NCI-H446 (cell line): ENCODE data around the gene DCAF8L2.
"Not testable (repeated sequence)": the region's sequence is repeated elsewhere in the genome, so short reads cannot be mapped to it uniquely, and the experiment has no call there.

Experiments used
- DNase-seq, 2 experiments: peaks; one replicate each; lab custom pipeline; 2025; lab: John Stamatoyannopoulos, UW

DCAF8L2 gene

DNA sequence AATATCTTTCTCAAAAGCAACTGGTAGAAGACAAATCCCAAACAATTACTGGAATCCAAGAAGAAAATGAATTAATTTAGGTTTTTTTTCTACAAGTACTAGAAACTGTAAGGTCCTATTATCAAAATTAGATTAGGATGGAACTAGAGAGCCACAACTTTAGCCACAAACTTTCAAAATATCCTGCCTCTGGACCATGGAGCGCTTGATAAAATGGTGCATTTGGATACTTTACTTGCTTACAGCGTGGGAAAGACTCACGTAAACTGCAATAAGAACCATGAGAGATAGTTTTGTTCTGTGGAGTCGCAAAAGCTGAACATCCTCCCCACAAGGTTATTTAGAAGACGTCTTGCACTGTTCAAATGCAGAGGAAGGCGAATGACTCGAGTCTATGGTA lies at the start of gene DCAF8L2:
TSS of gene DCAF8L2 (plus strand) at position 301 of the 400 bp plus-strand sequence. CDS start 156,552 bp downstream, outside the sequence.
- no peak for DNase-seq

DNA sequence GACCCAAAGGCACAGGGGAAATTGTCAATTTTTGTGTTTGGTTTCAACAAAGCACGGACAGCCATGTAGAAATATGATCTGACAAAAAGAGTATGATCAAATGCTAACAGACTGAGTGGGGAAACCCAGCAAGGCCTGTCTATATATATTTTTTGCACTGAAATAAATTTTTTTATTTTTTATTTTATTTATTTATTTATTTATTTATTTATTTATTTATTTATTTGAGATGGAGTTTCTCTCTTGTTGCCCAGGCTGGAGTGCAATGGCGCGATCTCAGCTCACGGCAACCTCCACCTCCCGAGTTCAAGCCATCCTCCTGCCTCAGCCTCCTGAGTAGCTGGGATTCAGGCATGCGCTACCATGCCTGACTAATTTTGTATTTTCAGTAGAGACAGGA lies 49.0 kb upstream of the DCAF8L2 start:
- not testable (repeated sequence) for DNase-seq

DNA sequence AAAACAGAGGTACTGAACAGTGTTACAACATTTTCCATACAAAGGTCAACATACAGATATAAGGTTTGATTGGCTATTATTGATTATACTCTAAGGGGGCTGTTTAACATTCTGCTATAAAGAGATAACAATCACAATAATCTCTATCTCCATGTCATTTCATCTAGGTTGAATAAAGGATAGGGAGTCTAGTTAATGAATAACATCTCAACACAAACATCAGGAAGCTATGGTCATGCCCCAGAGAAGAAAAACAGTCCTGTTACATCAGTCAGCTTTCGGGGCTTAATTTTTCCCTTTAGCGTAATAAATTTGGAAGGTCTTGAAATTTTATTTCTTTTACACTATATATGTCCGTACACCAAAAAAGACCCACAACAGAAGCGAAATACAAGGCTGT lies 41.5 kb upstream of the DCAF8L2 start:
- DNase-seq, result no peak

DNA sequence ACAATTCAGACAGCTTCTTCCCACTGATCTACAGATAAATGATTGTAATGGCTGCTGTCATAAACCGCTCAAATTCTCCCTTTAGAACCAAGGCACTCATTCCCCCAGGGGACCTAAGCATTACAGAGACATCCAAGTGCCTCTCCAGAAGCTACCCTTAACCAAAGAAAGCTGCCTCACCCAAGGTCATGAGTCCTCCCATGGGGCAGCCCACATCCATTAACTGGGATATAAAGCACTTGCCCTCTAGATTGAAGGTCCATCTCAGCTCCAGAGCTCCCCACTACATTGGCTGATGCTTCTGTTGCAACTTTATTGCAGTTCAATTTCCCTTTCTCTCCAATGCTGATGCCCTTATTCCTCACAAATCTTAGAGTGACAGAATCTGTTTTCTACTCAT lies 40.5 kb upstream of the DCAF8L2 start:
- no peak for DNase-seq

DNA sequence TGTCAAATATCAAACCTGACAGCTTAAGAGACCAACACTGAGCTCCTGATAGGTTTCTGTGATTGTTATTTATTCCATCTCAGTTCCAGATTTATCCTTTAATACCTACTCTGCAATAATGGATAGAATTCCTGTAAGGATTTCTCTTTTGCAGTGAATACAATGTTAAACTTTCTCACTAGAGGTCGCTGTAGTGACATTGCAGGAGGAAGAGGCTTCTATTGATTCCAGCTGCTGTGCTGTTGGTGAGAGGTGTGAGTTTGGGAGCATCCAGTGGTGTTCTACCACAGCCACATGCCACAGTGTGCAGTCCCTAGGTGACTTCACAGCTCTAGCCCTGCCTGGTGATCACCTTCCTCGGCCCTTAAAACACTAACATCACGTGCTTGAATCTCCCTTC lies 34.6 kb upstream of the DCAF8L2 start:
- peak in 1 of 2 experiments; percentile 3 for DNase-seq

DNA sequence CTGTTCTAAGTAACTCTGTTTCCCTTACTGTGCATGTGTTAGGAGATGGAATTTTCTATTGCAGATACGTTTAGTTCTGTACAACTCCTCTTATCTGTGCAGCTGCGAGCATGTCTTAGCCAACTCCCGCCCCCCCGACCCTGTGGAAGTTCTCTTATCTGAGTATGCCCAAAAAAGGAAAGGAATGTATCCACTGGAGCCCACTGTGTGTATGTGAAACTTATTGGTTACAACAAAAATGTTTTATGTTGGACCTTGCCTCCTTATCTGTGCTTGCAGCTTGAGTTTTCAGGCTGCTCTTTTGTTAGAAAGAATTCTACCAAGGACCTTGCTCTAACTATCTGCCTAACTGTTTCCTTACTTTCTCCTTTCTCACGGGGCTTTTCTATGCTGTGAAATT lies 24.2 kb upstream of the DCAF8L2 start:
- no peak for DNase-seq

DNA sequence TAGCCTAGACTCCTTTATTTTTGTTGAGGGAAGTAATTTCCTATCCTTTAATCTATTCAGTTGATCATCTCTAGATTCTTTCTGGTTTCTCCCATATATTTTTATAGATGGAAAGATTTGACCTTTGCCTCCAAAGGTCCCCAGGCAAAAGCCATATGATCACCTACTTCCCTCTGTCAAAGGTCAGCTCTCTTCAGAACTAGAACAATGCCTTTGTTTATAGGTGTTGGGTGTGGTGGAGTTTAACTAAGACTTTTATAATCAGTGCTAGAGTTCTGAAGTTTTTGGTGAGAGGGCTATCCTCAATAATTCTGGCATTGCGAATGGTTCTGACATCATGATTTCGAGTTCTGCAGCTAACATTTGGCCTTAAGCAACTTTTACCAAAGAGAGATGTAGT lies 19.0 kb upstream of the DCAF8L2 start:
- DNase-seq, result no peak

DNA sequence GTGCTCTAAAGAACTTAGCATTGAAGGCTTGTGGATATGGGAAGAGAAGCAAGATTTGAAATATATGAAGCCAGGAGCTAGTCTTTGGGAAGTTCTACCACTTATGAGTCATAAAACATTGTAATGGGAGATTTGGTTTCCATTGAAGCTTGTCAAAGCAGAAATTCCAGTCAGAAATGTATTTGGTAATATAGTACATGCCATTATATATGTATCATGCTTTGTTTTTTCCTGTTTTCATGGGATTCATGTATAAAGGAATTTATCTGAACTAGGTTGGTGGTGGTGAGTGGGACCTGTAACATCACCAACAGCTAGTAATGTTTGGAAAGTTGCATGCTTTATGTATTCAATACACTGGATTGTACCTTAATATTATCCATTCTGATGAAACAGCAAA lies 14.6 kb upstream of the DCAF8L2 start:
- DNase-seq, result no peak

DNA sequence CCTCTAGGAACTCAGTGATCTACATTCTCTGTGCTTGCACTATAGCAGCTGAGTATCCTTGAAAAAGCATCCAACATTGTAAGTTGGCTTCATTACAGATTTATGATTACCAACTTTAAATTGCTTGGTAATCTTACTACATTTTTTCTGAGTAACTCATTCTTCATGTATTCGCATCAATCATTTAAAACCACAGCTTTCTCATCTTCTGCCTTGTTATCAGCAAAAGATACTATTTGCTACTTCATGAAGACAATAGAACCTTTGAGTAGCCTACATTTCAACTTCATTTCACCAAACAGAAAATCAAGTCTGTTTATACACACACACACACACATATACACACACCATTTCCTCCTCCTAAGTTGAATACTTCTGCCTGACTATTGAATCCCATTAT lies 6.2 kb upstream of the DCAF8L2 start:
- no peak for DNase-seq

DNA sequence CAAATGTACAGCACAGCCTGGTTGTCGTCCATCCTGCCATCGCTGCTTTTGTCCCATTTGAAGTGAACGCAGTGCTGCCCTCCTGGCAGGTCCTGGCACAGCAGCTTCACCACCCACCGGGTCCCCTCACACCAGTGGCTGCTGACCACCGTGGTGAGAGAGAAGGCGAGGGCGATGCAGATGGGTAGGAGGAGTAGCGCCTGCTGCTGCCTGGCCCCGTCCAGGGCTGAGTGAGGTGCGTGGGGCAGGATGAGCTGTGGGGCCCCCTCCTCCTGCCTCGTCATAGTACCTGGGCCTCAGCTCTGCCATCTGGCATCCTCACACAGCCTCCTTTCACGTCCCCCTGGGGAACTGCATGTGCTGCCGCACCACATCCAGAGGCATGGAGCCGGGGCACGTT lies 1.8 kb downstream of the DCAF8L2 start:
- DNase-seq, result no peak

DNA sequence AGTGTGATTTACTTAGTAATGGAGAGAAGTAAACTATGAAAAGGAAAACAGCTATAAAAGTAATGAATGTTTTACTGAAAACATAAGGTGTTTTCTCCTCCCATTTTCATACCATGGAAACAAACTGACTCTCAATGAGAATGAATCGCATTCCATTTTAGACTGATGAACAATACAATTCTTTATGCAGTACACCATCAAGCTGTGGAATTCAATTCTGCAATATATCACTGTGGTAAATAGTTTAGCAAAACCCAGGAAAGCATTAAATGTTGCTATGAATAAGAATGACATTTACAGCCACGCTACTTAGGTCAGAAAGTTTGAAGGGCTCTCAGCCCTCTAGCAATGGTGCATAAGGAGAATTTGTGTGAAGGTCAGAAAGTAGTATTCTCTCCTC lies 7.4 kb downstream of the DCAF8L2 start:
- no peak for DNase-seq

DNA sequence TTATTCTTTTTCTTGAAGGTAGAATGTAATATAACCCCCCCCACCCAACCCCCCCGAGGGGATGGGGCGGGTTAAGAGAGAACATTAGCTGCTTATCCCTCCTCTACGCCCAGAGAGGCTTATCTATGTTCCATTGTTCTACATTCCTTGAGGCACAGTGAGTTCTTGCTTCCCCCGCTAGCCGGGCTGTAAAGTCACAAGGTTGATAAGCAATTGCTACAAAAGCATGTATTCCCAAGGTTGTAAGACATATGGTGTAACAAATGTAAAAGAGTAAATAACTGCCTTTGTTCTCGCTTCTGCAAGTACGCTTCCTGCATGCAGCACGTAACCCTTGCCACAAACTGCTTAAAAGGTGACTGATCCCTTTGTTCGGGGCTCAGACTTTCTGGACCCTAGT lies 8.2 kb downstream of the DCAF8L2 start:
- DNase-seq, result no peak

DNA sequence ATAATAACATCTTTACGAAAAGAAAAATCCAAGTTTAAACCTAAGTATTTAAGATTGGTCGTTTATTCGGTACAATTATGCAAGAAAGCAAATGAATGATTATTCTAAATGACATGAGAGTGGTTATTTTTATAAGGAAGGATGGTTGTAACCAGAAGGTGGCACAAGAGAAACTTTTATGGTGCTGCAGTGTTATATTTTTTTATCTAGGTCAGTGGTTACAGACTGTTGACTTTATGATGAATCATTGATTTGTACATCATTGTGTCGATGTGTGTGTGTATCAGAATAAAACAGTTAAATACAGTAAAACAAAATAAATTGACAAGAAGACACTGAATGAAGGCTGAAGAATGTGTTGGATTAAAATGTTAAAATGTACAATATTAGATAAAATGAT lies 9.8 kb downstream of the DCAF8L2 start:
- DNase-seq, result no peak

DNA sequence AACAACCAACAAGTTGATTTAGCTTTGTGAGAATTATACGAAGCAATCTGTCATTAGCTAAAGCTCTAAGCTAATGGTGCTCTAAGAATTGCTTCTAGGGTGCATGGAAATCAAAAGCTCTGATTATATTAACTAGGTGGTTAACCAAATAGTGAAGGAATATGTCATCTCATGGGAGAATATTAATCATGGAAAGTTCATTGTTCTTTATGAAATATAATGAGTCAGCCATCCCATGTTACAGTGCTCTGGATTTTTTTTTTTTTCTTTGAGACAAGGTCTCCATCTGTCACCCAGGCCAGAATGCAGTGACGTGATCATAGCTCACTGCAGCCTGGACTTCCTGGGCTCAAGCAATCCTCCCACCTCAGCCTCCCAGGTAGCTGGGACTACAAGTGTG lies 10.5 kb downstream of the DCAF8L2 start:
- no peak for DNase-seq

DNA sequence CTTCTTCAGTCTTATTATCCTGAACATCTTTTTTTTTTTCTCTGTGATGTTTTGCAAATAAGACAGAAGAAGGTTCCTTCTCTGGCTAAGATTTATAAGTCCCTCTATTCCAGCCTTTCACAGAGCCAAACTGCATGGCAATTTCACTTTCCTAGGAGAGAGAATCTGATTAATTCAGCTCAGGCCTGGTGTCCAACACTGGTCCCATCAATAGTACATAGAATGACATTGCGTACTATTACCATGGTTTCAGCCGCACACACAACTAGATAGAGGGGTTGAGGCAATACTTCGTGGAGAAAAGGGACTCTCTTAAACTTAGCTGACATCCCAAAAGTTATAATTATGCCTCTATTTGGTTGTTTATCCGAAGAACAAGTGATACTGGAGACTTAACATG lies 18.5 kb downstream of the DCAF8L2 start:
- DNase-seq, result no peak

DNA sequence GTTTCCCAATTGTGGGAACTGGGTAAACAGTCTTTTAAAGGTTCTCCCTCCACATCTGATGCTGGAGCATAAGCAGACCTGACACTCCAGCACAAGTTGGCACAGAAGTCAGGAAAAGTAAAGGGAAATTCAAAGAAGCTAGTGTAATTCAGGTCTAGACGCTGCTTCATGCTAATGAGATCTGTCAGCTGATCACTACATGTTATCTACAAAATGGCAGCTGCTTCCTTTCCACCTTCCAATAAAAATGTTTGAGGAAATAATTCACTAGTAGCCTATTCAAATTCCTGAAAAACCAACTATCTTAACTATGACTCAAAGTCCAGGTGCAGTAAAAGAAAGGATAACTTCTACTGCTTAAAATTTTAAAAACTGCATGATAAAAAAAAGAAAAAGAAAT lies 29.3 kb downstream of the DCAF8L2 start:
- no peak for DNase-seq

DNA sequence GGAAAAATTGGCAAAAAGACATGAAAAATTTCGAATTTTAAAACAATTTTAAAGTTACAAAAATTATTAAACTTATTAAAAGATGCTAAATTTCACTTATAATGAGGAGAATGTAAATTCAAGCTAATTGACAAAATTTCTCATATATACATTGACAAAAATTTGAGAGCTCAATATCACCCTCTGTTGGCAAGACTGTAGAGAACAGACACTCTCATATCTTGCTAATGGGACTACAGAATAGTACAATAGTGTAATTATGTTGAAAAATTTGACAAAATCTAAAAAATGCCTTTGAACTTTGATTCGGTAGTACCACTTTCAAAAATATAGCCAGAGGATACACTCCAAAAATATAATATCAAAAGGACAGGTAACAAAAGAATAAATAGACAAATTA lies 29.8 kb downstream of the DCAF8L2 start:
- peak in 1 of 2 experiments; percentile 46 for DNase-seq

DNA sequence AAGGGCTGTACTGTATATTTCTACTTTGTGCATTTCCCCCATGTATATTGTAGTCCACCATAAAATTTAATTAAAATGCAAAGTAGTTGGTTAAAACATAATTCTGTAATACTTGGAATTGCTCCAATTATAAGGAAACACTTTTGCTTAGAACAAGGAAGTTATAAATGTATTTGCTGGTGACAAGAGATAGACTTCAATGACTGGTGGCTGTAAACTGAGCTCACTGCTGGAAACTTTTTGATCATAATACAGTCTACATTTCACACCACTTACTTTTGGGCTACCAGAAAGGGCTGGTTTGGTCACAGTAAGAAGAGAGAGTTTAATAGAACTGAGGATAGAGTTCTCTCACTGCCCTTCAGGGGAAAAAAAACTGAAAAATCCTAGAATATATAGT lies 32.7 kb downstream of the DCAF8L2 start:
- no peak for DNase-seq

DNA sequence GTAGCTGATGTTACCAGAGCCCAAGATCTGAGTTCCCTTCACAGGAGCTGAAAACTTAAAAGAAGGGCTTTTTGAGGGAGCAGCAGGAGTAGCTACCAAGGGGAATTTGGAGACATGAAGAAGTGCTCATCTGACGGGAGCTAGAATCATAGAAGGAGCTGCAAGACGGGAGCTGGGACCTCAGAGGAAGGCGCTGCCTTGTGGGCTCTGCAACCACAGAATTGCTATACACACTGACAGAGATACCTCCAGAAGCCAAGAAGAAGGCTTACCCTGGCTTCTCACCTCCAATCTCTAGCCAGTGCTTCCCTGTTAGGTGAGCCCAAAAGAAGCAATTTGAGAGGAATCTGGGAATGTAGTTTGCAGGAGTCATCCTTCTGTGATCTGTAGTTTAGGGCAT lies 35.9 kb downstream of the DCAF8L2 start:
- no peak for DNase-seq

DNA sequence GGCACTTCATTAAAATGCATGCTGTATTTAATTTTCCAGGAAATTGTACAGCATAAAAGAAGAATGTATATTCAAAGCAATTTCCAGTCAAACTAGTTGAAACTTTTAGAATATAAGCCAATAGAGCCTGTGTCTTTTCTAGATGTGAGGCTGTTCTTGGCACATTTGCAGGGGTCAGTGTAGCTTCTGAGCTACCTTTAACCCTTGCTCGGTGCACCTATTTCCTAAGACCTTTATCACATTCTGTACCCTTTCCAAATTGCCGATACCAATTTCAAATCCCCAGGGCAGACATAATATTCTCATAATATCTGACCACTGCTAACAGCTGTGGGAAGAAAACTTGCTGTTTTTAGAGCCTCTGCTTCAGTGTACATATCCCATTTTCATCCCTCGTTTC lies 43.2 kb downstream of the DCAF8L2 start:
- DNase-seq, result no peak

DNA sequence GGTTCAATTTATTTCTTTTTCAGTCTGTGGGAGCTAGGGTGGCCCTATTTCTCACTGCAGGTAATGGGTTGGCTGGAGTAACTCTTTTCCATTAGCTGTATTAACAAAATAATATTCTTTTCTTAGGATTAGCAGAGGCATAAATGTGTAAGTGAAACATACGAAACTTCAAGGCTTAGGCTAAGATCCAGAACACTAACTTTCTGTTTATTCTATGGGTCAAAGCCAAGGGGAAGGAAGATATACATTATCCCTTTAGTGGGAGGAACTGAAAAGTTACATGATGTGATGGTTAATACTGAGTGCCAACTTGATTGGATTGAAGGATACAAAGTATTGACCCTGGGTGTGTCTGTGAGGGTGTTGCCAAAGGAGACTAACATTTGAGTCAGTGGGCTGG lies 66.4 kb downstream of the DCAF8L2 start:
- no peak for DNase-seq

DNA sequence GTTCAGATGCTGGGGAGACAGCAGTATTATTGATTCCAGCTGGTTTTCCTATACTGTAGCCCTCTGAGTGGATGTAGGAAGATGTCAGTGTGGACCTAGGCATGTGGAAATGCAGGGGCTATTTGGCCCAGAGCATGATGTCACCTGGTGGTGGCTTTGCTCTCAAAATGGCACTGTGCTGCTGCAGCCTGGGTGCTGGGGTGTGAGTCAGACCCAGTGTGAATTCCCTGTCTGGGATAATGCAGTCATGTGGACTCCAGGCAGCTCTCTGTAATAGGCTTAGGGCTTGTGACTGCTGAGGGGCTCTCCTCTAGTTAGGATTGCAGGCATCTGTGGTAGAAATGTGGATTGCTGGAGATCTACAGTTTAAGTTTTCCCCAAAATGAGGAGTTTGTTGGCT lies 70.7 kb downstream of the DCAF8L2 start:
- no peak for DNase-seq

DNA sequence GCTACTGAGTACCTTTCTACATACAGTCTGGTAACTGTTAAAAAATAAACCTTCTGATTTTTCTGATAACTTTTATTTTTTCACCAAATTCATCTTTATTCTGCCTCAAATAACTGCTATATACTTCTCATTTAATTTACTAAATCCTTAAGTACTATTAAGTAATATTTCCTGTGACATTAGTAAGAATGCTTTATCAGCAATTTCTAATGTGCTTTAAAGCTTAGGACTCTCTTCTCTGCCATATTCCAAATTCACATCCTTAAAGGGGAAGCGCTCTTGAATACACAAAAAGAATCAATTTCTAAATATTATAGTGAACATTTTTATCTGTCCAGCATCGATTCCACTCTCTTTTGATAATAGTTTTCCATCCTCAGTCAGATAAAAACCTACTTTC lies 81.1 kb downstream of the DCAF8L2 start:
- no peak for DNase-seq

DNA sequence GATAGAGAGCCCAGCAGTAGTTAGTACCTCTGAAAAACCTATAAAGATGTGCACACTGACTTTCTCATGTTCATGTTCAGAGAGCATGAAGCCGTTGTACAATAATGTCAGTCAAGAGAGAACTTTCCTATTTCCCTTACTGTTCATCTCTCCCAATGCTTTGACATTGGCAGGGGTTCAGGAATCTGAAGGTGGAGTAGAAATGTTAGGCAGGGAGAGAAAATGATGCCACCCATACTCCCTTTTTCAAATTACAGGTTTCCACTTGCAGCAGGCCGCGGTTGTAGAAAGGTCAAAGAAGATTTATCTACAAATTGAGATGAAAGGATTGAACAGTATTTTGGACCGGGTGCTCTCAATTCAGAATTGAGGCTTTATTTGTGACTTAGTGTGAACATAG lies 84.3 kb downstream of the DCAF8L2 start:
- DNase-seq, result no peak

DNA sequence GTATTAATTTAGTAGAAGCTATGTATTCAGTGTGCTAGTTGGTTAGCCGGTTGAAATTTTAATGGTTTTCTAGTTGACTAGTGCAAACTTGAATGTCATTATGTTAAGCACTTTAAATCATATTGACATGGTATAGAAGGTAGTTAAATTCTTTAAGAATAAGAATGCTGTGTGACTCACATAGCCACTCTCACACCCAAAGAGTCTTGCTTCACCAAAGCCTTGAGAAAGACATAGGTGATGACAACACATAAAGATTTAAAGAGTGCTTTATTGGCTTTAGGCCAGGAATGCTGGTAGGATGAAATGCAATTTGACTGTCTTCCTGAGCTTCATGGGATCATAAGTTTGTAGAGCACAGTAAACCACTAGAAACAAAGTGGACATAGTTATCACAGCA lies 85.3 kb downstream of the DCAF8L2 start:
- DNase-seq, result no peak
